Body of pancreas (tissue), 4 donors: Measurements from ENCODE around the gene MED14.

Experiments
- POLR2A ChIP-seq, 3 donors: fragments of 450-650 bp; IDR thresholded peaks; one replicate each; pipeline ENCODE4 v1.6.1; 2016; ENCODE audit warnings: antibody characterized with exemption in 3 of 3, mild to moderate bottlenecking in 2 of 3
- TF ChIP-seq, protein P1 (sequence below), 7 experiments: fragments of 450-650 bp in 4 of 7; fragments of 200-600 bp in 3 of 7; sonication (generic) in 3 of 7; IDR thresholded peaks; one replicate each; pipeline ENCODE4 v1.5.1; 2016 to 2019; ENCODE audit warnings: antibody characterized with exemption in 7 of 7

DNA sequence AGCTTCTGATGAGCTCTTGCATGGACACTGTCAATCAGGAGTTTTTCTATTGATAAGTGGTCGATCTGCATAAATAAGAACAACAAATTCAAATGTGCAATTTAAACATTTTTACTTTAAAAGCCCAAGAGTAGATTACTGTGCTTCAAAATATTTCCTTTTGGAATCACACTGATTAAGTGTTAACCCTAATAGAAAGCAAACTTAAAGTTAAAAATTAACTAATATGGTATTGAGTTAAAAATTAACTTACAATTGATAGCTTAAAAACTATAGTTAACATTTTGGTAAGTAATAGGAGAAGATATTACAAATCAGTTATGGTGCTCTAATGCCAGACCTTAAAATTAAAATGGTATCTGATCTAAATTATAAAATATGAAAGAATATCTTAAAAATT is 25.9 kb downstream of the MED14 start:
- TF ChIP-seq, protein P1, sequence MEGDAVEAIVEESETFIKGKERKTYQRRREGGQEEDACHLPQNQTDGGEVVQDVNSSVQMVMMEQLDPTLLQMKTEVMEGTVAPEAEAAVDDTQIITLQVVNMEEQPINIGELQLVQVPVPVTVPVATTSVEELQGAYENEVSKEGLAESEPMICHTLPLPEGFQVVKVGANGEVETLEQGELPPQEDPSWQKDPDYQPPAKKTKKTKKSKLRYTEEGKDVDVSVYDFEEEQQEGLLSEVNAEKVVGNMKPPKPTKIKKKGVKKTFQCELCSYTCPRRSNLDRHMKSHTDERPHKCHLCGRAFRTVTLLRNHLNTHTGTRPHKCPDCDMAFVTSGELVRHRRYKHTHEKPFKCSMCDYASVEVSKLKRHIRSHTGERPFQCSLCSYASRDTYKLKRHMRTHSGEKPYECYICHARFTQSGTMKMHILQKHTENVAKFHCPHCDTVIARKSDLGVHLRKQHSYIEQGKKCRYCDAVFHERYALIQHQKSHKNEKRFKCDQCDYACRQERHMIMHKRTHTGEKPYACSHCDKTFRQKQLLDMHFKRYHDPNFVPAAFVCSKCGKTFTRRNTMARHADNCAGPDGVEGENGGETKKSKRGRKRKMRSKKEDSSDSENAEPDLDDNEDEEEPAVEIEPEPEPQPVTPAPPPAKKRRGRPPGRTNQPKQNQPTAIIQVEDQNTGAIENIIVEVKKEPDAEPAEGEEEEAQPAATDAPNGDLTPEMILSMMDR (IDR thresholded peaks at IDR 0.05): no peak
- TF ChIP-seq POLR2A (IDR thresholded peaks at IDR 0.05): no peak
